K562 (cell line): ENCODE results near the gene CRADD. TPM values are rescaled to one million over a fixed set of nuclear protein-coding genes. Genes with fewer than 3 reads are reported as not detected.

Source experiments
- CEBPG ChIP-seq, 3 experiments: fragments of 200-800 bp in 1 of 3; sonication (Bioruptor generic) in 1 of 3; sonication (generic) in 1 of 3; formaldehyde crosslinking in 1 of 3; IDR thresholded peaks in 2 of 3; conservative IDR thresholded peaks in 1 of 3; 2 replicates each; pipeline versions ENCODE4 v1.6.1 to v1.8.0; 2016 to 2022; ENCODE audit warnings: missing compliant biosample characterization in 2 of 3, missing genetic modification characterization in 2 of 3, mild to moderate bottlenecking in 1 of 3, missing genetic modification reagents in 1 of 3
- CHAMP1 ChIP-seq: fragments of 450-650 bp; IDR thresholded peaks from 2 replicates; pipeline ENCODE4 v1.6.1; 2016; ENCODE audit warnings: mild to moderate bottlenecking
- CTBP1 ChIP-seq: fragments of 450-650 bp; IDR thresholded peaks from 2 replicates; pipeline ENCODE4 v1.6.1; 2016; ENCODE audit warnings: borderline replicate concordance
- ELF2 ChIP-seq: fragments of 250-450 bp; sonication (Bioruptor Pico); IDR thresholded peaks from 2 replicates; pipeline ENCODE4 v1.5.0; 2021; ENCODE audit warnings: mild to moderate bottlenecking
- FOS ChIP-seq: IDR thresholded peaks from 3 replicates; pipeline ENCODE4 v1.6.1; 2011; ENCODE audit not compliant: insufficient read length; ENCODE audit errors: extremely low read depth
- JUND ChIP-seq, 2 experiments: IDR thresholded peaks; 2 replicates in 1 of 2; 3 replicates in 1 of 2; pipeline ENCODE4 v1.6.1; 2011; ENCODE audit warnings: borderline replicate concordance in 2 of 2, low read depth in 2 of 2, low read length in 2 of 2, improper control_type of control experiment in 1 of 2, missing biosample characterization in 1 of 2, missing genetic modification characterization in 1 of 2, missing genetic modification reagents in 1 of 2
- MCM5 ChIP-seq: fragments of 450-650 bp; IDR thresholded peaks from 2 replicates; pipeline ENCODE4 v1.6.1; 2016; ENCODE audit warnings: low read depth
- NFE2 ChIP-seq: IDR thresholded peaks from 2 replicates; pipeline ENCODE4 v1.6.1; 2014; ENCODE audit warnings: antibody characterized with exemption, low read depth
- PCBP1 ChIP-seq: fragments of 200-400 bp; formaldehyde crosslinking; IDR thresholded peaks from 2 replicates; pipeline ENCODE4 v1.6.1; 2018; ENCODE audit warnings: mild to moderate bottlenecking, low read depth, low read length; ENCODE audit not compliant: poor library complexity, severe bottlenecking
- ZNF407 ChIP-seq: fragments of 450-650 bp; IDR thresholded peaks from 2 replicates; pipeline ENCODE4 v1.6.1; 2016; ENCODE audit warnings: low read depth
- ZNF589 ChIP-seq: fragments of 200-800 bp; sonication (Bioruptor generic); IDR thresholded peaks from 2 replicates; pipeline ENCODE4 v1.6.1; 2016; ENCODE audit warnings: low read depth, missing genetic modification characterization, missing compliant biosample characterization
- polyA plus RNA-seq, 8 experiments: library from polyadenylated mRNA; depleted of rRNA in 4 of 8; stranded (reverse) in 5 of 8; unstranded in 3 of 8; fragments of >200 nt; fragmentation: Nextera tagmentation in 2 of 8; fragmentation: Illumina TruSeq in 1 of 8; extraction: Ambion mirVana in 2 of 8; extraction: Trizol in 1 of 8; gene quantifications; 2 replicates each; pipeline versions ENCODE4 v1.2.1 to v1.2.3, GENCODE V29; 2011 to 2014; ENCODE audit warnings: inconsistent platforms in 1 of 8, missing spikeins in 1 of 8
- total RNA-seq, 7 experiments: library from RNA; depleted of rRNA in 6 of 7; stranded (reverse); fragments of >200 nt in 6 of 7; fragmentation: Illumina TruSeq in 2 of 7; extraction: Trizol in 2 of 7; gene quantifications; 2 replicates each; pipeline versions ENCODE4 v1.2.1 to v1.2.3, GENCODE V29; 2011 to 2021; ENCODE audit warnings: low replicate concordance in 1 of 7
- TF ChIP-seq, protein P1 (sequence below): fragments of 200-800 bp; sonication (Bioruptor generic); IDR thresholded peaks from 2 replicates; pipeline ENCODE4 v1.6.1; 2017; ENCODE audit warnings: missing genetic modification characterization, missing compliant biosample characterization

The CRADD gene
- total and polyA plus RNA-seq, 9 of the 15 experiments (the other 6 are each of a cell fraction or from before 2014, with no cell fraction given), result 20.5 to 41.1 (median 25.9) TPM

DNA sequence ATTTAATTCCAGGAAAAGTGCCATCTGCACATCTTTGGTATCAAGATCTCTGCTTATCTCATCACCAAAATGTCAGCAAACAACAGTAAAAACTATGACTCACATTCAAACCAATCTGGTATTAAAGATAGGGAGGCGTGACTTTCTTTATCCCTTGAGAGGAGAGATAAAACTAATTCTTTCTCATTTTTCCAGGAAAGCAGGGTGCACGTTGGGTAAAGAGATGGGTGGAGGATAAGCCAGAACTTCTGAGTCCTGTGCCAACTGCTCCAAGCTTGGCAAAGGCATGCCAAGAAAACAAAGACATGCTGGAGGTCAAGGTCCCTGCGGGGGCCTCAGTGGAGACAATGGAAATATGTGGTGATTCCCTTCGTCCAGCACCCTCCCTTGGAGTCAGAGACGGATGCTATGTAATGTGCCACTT lies 245.4 kb downstream of the CRADD start (continued):
- TF ChIP-seq ZNF407 (no peak), ELF2 (CRISPR knock-in tag) (no peak), CTBP1 (peak; percentile 85), MCM5 (no peak), NFE2 (peak; percentile 61), FOS (peak; percentile 39), PCBP1 (no peak), CEBPG (CRISPR knock-in tag; IDR thresholded peaks at IDR 0.05) (no peak), CEBPG (tag; conservative IDR thresholded peaks at IDR 0.05 in 1 of 2, IDR thresholded peaks at IDR 0.05 in 1 of 2) (no peak), CHAMP1 (peak; percentile 63; the same call in 1 of the 2 replicates), ZNF589 (CRISPR knock-in tag) (peak; percentile 53; the same call in 1 of the 2 replicates), JUND (IDR thresholded peaks at IDR 0.05; ENCODE audit: borderline replicate concordance, low read depth, low read length) (peak; percentile 96), JUND (tag; IDR thresholded peaks at IDR 0.05; ENCODE audit: borderline replicate concordance, low read depth, low read length) (peak; percentile 98)
- TF ChIP-seq, protein P1, sequence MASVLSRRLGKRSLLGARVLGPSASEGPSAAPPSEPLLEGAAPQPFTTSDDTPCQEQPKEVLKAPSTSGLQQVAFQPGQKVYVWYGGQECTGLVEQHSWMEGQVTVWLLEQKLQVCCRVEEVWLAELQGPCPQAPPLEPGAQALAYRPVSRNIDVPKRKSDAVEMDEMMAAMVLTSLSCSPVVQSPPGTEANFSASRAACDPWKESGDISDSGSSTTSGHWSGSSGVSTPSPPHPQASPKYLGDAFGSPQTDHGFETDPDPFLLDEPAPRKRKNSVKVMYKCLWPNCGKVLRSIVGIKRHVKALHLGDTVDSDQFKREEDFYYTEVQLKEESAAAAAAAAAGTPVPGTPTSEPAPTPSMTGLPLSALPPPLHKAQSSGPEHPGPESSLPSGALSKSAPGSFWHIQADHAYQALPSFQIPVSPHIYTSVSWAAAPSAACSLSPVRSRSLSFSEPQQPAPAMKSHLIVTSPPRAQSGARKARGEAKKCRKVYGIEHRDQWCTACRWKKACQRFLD (CRISPR knock-in tag), result no peak
